ENCODE results near the gene OBI1.

Gene OBI1

GRCh38 chr13:78572459-78572858 is 86.5 kb downstream of the OBI1 start:
- DNase-seq: no peak

- DNase-seq: no peak
These were observed 89.9 kb downstream of the OBI1 start for GRCh38 chr13:78569029-78569428.

- no peak for DNase-seq
These were observed 92.3 kb downstream of the OBI1 start for GRCh38 chr13:78566631-78567030.

Measured in NCI-H1092 (cell line).